ENCODE measurements around the gene ADGRG3. TPM values are rescaled to one million over a fixed set of nuclear protein-coding genes. Genes with fewer than 3 reads are reported as not detected.

The ADGRG3 gene
- total RNA-seq, 1 donor from 2014 or later: not detected

GRCh38 chr16:57732714-57733113 lies 64.6 kb downstream of the ADGRG3 start:
- TF ChIP-seq, protein P1, sequence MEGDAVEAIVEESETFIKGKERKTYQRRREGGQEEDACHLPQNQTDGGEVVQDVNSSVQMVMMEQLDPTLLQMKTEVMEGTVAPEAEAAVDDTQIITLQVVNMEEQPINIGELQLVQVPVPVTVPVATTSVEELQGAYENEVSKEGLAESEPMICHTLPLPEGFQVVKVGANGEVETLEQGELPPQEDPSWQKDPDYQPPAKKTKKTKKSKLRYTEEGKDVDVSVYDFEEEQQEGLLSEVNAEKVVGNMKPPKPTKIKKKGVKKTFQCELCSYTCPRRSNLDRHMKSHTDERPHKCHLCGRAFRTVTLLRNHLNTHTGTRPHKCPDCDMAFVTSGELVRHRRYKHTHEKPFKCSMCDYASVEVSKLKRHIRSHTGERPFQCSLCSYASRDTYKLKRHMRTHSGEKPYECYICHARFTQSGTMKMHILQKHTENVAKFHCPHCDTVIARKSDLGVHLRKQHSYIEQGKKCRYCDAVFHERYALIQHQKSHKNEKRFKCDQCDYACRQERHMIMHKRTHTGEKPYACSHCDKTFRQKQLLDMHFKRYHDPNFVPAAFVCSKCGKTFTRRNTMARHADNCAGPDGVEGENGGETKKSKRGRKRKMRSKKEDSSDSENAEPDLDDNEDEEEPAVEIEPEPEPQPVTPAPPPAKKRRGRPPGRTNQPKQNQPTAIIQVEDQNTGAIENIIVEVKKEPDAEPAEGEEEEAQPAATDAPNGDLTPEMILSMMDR (IDR thresholded peaks at IDR 0.05; ENCODE audit: insufficient read depth, low read length, poor library complexity, severe bottlenecking): no peak
- no peaks in the 10 kb centered on the region for H3K27me3 ChIP-seq (ENCODE audit: control insufficient read depth, insufficient read depth, low read length)
- DNase-seq (ENCODE audit: low read depth): no peak

GRCh38 chr16:57734308-57734924 lies 66.3 kb downstream of the ADGRG3 start:
- H3K27me3 ChIP-seq (ENCODE audit: control insufficient read depth, insufficient read depth, low read length): no peaks in the 10 kb centered on the region
- TF ChIP-seq, protein P1 (IDR thresholded peaks at IDR 0.05; ENCODE audit: insufficient read depth, low read length, poor library complexity, severe bottlenecking): no peak

More at GRCh38 chr16:57732714-57733113, 64.6 kb downstream of the ADGRG3 start:
- Histone ChIP-seq H3K36me3 (ENCODE audit: control insufficient read depth, insufficient read depth, low read length) (no peaks in the 10 kb centered on the region), H3K4me3 (ENCODE audit: low read depth, low read length) (no peak overlapping the region)

DNA sequence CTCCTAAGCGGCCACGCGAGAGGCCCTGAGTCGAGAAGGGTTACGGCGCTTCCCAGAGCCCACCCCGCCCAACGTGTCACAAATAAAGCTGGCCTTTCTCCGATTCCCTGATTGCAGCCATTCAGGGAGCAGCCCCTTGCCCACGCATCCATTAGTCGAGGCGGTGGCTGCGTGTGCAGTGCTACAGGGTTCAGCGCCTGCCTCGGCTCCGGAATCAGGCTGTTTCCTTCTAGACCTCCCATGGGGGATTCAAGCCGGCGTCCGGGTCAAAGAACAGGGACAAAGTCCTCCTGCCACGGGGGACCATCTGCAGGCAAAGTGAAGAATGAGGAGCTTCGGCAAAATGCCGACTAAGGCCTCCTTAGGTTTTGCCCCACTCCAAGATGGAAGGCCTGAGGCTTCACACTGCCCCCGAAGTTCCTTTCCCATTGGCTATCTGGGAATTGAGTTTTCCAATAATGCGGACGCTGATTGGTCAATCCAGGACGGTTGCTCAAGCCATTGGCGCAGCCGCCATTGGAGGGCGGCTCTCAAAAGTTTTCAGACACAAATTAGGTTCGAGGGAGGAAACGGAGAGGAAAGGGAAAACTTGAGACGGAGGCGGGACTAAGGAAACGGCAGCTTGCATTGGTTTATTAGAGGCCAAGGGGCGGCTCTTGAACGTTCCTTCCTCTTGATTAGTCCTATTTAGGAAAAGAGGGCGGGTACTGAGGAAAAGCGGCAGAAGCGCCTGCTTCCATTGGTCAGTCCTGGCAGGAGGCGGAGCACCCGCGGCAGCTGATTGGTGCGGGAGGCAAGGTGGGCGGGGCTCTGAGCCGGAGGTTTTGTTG lies 67.0 kb downstream of the ADGRG3 start:
- H3K36me3 ChIP-seq (ENCODE audit: control insufficient read depth, insufficient read depth, low read length): no peaks in the 10 kb centered on the region
- peak; percentile 100 for DNase-seq (ENCODE audit: low read depth)
- no peaks in the 10 kb centered on the region for H3K27me3 ChIP-seq (ENCODE audit: control insufficient read depth, insufficient read depth, low read length)
- TF ChIP-seq, protein P1 (IDR thresholded peaks at IDR 0.05; ENCODE audit: insufficient read depth, low read length, poor library complexity, severe bottlenecking): no peak
- H3K4me3 ChIP-seq (ENCODE audit: low read depth, low read length): peak overlapping the region; percentile 92

More at GRCh38 chr16:57734308-57734924, 66.3 kb downstream of the ADGRG3 start:
- no peak for DNase-seq (ENCODE audit: low read depth)
- Histone ChIP-seq H3K4me3 (ENCODE audit: low read depth, low read length) (peak overlapping the region; percentile 56), H3K36me3 (ENCODE audit: control insufficient read depth, insufficient read depth, low read length) (no peaks in the 10 kb centered on the region)

- DNase-seq (ENCODE audit: low read depth): no peak
- Histone ChIP-seq H3K36me3 (ENCODE audit: control insufficient read depth, insufficient read depth, low read length) (no peaks in the 10 kb centered on the region), H3K27me3 (ENCODE audit: control insufficient read depth, insufficient read depth, low read length) (no peaks in the 10 kb centered on the region), H3K4me3 (ENCODE audit: low read depth, low read length) (peak within 1 kb of the TSS; percentile 92)
- TF ChIP-seq, protein P1 (IDR thresholded peaks at IDR 0.05; ENCODE audit: insufficient read depth, low read length, poor library complexity, severe bottlenecking): no peak
Observed at GRCh38 chr16:57735755-57736418, 67.8 kb downstream of the ADGRG3 start, which contains the start of gene KATNB1. KATNB1 (plus strand) TSS chr16:57735770; CDS start chr16:57737244, 1,474 bp downstream.

DNA sequence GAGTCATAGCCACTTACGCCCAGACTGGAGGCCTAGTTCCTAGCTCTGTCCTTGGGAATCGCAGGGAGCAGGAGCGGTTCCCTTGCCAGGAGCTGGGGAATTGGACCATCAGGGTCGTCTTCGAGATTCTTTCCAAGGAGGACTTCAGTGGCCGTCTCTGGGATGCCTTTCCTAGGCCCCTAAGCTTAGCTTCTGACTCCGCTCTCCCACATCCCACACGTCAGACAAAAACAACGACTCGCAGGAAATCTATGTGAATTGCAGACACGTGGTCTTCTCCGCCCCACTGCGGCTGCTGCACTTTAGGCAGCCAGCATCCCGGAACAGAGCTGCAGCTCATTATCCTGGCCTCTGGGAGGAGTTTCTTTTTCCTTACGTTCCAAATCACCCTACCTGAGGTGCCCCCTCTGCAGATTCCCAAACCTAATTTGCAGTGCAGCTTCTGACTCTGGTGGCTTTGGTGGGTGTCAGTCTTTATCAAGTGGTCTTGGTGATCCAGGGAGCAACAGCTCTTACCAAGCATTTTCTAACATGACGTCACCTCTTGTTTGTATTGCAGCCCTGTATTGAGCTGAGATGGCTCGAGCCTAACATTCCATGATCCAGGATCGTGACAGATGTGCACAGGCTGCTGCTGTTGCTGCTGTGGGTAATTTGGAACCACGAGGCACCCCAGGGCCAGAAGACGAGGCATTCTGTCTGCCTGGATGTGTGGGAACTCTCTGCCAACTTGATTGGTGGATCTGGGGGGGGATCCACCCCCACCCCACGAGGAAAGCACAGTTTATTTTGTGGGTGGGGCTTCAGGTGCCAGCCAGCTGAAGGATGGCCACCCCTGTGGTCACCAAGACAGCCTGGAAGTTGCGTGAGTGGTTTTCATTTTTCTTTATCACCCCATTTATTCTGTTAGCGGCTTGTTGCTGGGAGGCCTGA lies 68.6 kb downstream of the ADGRG3 start:
- Histone ChIP-seq H3K27me3 (ENCODE audit: control insufficient read depth, insufficient read depth, low read length) (no peaks in the 10 kb centered on the region), H3K4me3 (ENCODE audit: low read depth, low read length) (peak overlapping the region; percentile 92), H3K36me3 (ENCODE audit: control insufficient read depth, insufficient read depth, low read length) (no peaks in the 10 kb centered on the region)
- TF ChIP-seq, protein P1 (IDR thresholded peaks at IDR 0.05; ENCODE audit: insufficient read depth, low read length, poor library complexity, severe bottlenecking): peak; percentile 24
- peak; percentile 50 for DNase-seq (ENCODE audit: low read depth)
